ENCODE data around the gene ERC1.

ERC1 gene

DNA sequence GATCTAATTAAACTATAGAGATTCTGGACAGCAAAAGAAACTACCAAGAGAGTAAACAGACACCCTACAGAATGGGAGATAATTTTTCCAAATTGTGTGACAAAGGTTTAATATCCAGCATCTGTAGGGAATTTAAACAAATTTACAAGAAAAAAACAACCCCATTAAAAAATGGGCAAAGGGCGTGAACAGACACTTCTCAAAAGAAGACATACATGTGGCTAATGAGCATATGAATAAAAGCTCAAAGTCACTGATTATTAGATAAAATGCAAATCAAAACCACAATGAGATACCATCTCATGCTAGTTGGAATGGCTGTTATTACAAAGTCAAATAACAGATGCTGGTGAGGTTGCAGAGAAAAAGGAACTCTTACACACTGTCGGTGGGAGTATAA is 309.4 kb downstream of the ERC1 start:
- TF ChIP-seq CTCF (IDR thresholded peaks at IDR 0.05; ENCODE audit: low read depth, low read length): no peak
- no peak overlapping the region for H3K4me3 ChIP-seq (ENCODE audit: low read depth, low read length)

GRCh38 chr12:1302201-1302870 is 311.3 kb downstream of the ERC1 start:
- no peak overlapping the region for H3K4me3 ChIP-seq (ENCODE audit: low read depth, low read length)
- TF ChIP-seq CTCF (IDR thresholded peaks at IDR 0.05; ENCODE audit: low read depth, low read length): no peak

DNA sequence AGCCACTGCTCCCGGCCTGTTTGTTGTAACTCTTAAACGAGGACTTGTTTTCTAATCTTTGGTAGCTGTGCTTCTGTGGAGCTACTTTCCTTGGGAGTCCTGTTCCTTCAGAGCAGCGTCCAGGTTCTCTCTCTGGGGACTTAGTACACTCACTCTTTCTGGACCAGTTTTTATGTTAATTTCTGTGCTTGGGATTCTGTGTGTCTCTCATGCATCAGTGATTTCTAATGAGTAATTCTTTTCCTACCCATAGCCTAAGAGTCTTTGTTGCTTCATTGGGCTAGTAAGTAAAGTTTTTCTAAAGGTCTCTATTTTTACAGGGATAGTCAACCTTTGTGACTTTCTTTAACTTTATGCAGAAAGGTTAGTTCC is 314.0 kb downstream of the ERC1 start:
- no peak for TF ChIP-seq CTCF (IDR thresholded peaks at IDR 0.05; ENCODE audit: low read depth, low read length)
- no peak overlapping the region for H3K4me3 ChIP-seq (ENCODE audit: low read depth, low read length)

GRCh38 chr12:1305791-1306500 is 314.9 kb downstream of the ERC1 start:
- no peak for TF ChIP-seq CTCF (IDR thresholded peaks at IDR 0.05; ENCODE audit: low read depth, low read length)
- H3K4me3 ChIP-seq (ENCODE audit: low read depth, low read length): no peak overlapping the region

- TF ChIP-seq CTCF (IDR thresholded peaks at IDR 0.05; ENCODE audit: low read depth, low read length): no peak
- no peak overlapping the region for H3K4me3 ChIP-seq (ENCODE audit: low read depth, low read length)
Observed at GRCh38 chr12:1306817-1307216, 315.8 kb downstream of the ERC1 start.

GRCh38 chr12:1307796-1308195 is 316.8 kb downstream of the ERC1 start:
- TF ChIP-seq CTCF (IDR thresholded peaks at IDR 0.05; ENCODE audit: low read depth, low read length): no peak

GRCh38 chr12:1309613-1310012 is 318.6 kb downstream of the ERC1 start:
- no peak for TF ChIP-seq CTCF (IDR thresholded peaks at IDR 0.05; ENCODE audit: low read depth, low read length)
- H3K4me3 ChIP-seq (ENCODE audit: low read depth, low read length): no peak overlapping the region

More at GRCh38 chr12:1307796-1308195, 316.8 kb downstream of the ERC1 start:
- no peak overlapping the region for H3K4me3 ChIP-seq (ENCODE audit: low read depth, low read length)
